ENCODE data around the gene PPP1R14C. TPM values are rescaled to one million over a fixed set of nuclear protein-coding genes. Genes with fewer than 3 reads are reported as not detected.

Gene PPP1R14C
- total and polyA plus RNA-seq, 2 donors, result 0.42 to 1.9 TPM

DNA sequence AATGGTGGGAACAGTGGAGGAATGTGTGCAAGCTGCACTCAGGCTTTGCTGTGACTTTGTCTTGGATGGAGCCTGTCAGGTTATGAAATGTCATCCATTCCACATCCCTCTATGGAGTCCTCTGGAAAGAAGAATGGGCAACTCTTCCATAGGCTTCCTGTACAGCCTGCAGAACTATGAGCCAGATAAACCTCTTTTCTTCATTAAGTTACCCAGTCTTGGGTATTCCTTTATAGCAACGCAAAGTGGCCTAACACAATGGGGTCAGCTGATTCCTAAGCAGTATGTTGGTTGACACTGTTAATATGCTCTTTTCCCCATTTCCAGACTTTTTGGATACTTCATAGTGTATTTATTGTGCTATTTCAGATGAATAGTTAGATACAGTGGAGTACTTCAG, 150.2 kb downstream of the PPP1R14C start:
- Histone ChIP-seq H3K27ac (ENCODE audit: low read depth in 1 of 2, low read length in 1 of 2) (no peak overlapping the region), H3K36me3 (ENCODE audit: control insufficient read depth in 2 of 2, insufficient read depth in 2 of 2, low read length in 1 of 2) (no peaks in the 10 kb centered on the region), H3K4me1 (ENCODE audit: control insufficient read depth in 2 of 2, insufficient read depth in 2 of 2, low read length in 2 of 2) (no peaks in the 10 kb centered on the region), H3K27me3 (ENCODE audit: control insufficient read depth in 2 of 2, insufficient read depth in 1 of 2, low read length in 1 of 2) (no peaks in the 10 kb centered on the region), H3K9me3 (ENCODE audit: control insufficient read depth in 2 of 2, insufficient read depth in 1 of 2, low read length in 1 of 2) (peaks cover 0 to 12% of the 10 kb centered on the region in 2 donors), H3K4me3 (ENCODE audit: low read length in 2 of 2) (no peak overlapping the region)
- 99% methylated on average over 1 of the region's 1 CpG for WGBS
- no peak for DNase-seq (ENCODE audit: low read depth in 6 of 9, low spot score in 9 of 9)

GRCh38 chr6:150293423-150294173, 150.8 kb downstream of the PPP1R14C start:
- peaks cover 0 to 12% of the 10 kb centered on the region in 2 donors for H3K9me3 ChIP-seq (ENCODE audit: control insufficient read depth in 2 of 2, insufficient read depth in 1 of 2, low read length in 1 of 2)
- H3K36me3 ChIP-seq (ENCODE audit: control insufficient read depth in 2 of 2, insufficient read depth in 2 of 2, low read length in 1 of 2), result no peaks in the 10 kb centered on the region
- H3K4me1 ChIP-seq (ENCODE audit: control insufficient read depth in 2 of 2, insufficient read depth in 2 of 2, low read length in 2 of 2), result no peaks in the 10 kb centered on the region
- H3K4me3 ChIP-seq (ENCODE audit: low read length in 2 of 2), result no peak overlapping the region
- no peaks in the 10 kb centered on the region for H3K27me3 ChIP-seq (ENCODE audit: control insufficient read depth in 2 of 2, insufficient read depth in 1 of 2, low read length in 1 of 2)
- 27% methylated on average over 2 of the region's 2 CpGs for WGBS
- DNase-seq (ENCODE audit: low read depth in 6 of 9, low spot score in 9 of 9), result no peak
- no peak overlapping the region for H3K27ac ChIP-seq (ENCODE audit: low read depth in 1 of 2, low read length in 1 of 2)

- 98% methylated on average over 2 of the region's 2 CpGs for WGBS
- Histone ChIP-seq H3K4me1 (ENCODE audit: control insufficient read depth in 2 of 2, insufficient read depth in 2 of 2, low read length in 2 of 2) (no peaks in the 10 kb centered on the region), H3K36me3 (ENCODE audit: control insufficient read depth in 2 of 2, insufficient read depth in 2 of 2, low read length in 1 of 2) (no peaks in the 10 kb centered on the region), H3K27ac (ENCODE audit: low read depth in 1 of 2, low read length in 1 of 2) (no peak overlapping the region), H3K4me3 (ENCODE audit: low read length in 2 of 2) (no peak overlapping the region), H3K27me3 (ENCODE audit: control insufficient read depth in 2 of 2, insufficient read depth in 1 of 2, low read length in 1 of 2) (peaks cover 0 to 2% of the 10 kb centered on the region in 2 donors), H3K9me3 (ENCODE audit: control insufficient read depth in 2 of 2, insufficient read depth in 1 of 2, low read length in 1 of 2) (peaks cover 0 to 12% of the 10 kb centered on the region in 2 donors)
- no peak for DNase-seq (ENCODE audit: low read depth in 6 of 9, low spot score in 9 of 9)
Measured at GRCh38 chr6:150296890-150297289, 154.0 kb downstream of the PPP1R14C start.

GRCh38 chr6:150297327-150298029, 154.6 kb downstream of the PPP1R14C start:
- Histone ChIP-seq H3K4me1 (ENCODE audit: control insufficient read depth in 2 of 2, insufficient read depth in 2 of 2, low read length in 2 of 2) (no peaks in the 10 kb centered on the region), H3K4me3 (ENCODE audit: low read length in 2 of 2) (no peak overlapping the region), H3K9me3 (ENCODE audit: control insufficient read depth in 2 of 2, insufficient read depth in 1 of 2, low read length in 1 of 2) (peaks cover 0 to 12% of the 10 kb centered on the region in 2 donors), H3K36me3 (ENCODE audit: control insufficient read depth in 2 of 2, insufficient read depth in 2 of 2, low read length in 1 of 2) (no peaks in the 10 kb centered on the region), H3K27me3 (ENCODE audit: control insufficient read depth in 2 of 2, insufficient read depth in 1 of 2, low read length in 1 of 2) (peaks cover 0 to 3% of the 10 kb centered on the region in 2 donors), H3K27ac (ENCODE audit: low read depth in 1 of 2, low read length in 1 of 2) (no peak overlapping the region)
- WGBS, result 96% methylated on average over 3 of the region's 3 CpGs
- no peak for DNase-seq (ENCODE audit: low read depth in 6 of 9, low spot score in 9 of 9)

DNA sequence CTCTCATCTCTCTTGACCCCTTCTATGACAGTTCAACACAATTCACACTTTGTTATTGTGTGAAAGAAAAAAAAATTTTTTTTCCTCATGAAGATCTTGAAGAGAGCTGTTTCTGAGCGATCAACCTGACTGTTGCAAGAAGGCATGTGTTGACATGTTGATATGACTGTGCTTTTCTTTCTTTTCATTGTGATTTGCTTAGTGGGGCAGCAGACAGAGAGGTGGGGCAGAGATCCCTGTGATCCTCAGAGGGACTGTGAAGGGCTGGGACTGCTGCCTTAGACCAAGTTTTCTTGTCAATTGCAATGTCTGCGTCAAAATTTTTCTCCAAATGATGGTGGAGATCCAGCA, 155.2 kb downstream of the PPP1R14C start:
- DNase-seq (ENCODE audit: low read depth in 6 of 9, low spot score in 9 of 9), result no peak
- peaks cover 0 to 6% of the 10 kb centered on the region in 2 donors for H3K27me3 ChIP-seq (ENCODE audit: control insufficient read depth in 2 of 2, insufficient read depth in 1 of 2, low read length in 1 of 2)
- H3K4me3 ChIP-seq (ENCODE audit: low read length in 2 of 2), result no peak overlapping the region
- H3K9me3 ChIP-seq (ENCODE audit: control insufficient read depth in 2 of 2, insufficient read depth in 1 of 2, low read length in 1 of 2), result peaks cover 0 to 12% of the 10 kb centered on the region in 2 donors
- 93% methylated on average over 2 of the region's 2 CpGs for WGBS
- H3K36me3 ChIP-seq (ENCODE audit: control insufficient read depth in 2 of 2, insufficient read depth in 2 of 2, low read length in 1 of 2), result no peaks in the 10 kb centered on the region
- no peaks in the 10 kb centered on the region for H3K4me1 ChIP-seq (ENCODE audit: control insufficient read depth in 2 of 2, insufficient read depth in 2 of 2, low read length in 2 of 2)
- no peak overlapping the region for H3K27ac ChIP-seq (ENCODE audit: low read depth in 1 of 2, low read length in 1 of 2)

DNA sequence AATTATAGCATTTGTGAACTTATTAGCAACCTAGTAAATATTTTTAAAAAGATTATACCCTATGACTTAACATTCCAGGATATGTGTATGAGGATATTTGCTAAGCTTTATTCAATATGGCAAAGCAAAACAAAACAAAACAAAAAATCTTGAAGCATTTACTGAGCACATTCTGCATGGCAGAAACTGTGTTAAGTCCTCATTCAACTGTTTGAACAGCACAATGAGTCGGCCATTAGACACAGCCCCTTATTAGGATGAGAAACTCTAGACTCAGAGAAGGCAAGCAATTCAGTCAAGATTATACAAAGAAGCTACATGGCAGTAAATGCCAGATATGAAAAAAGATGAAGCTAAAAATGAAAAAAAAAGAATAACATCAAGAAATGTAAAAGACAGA, 155.8 kb downstream of the PPP1R14C start:
- DNase-seq (ENCODE audit: low read depth in 6 of 9, low spot score in 9 of 9), result no peak
- WGBS, result 96% methylated on average over 1 of the region's 1 CpG

More for the DNA sequence above, 155.8 kb downstream of the PPP1R14C start:
- peaks cover 0 to 8% of the 10 kb centered on the region in 2 donors for H3K27me3 ChIP-seq (ENCODE audit: control insufficient read depth in 2 of 2, insufficient read depth in 1 of 2, low read length in 1 of 2)
- H3K4me3 ChIP-seq (ENCODE audit: low read length in 2 of 2), result no peak overlapping the region
- H3K4me1 ChIP-seq (ENCODE audit: control insufficient read depth in 2 of 2, insufficient read depth in 2 of 2, low read length in 2 of 2), result no peaks in the 10 kb centered on the region
- H3K27ac ChIP-seq (ENCODE audit: low read depth in 1 of 2, low read length in 1 of 2), result no peak overlapping the region
- peaks cover 0 to 12% of the 10 kb centered on the region in 2 donors for H3K9me3 ChIP-seq (ENCODE audit: control insufficient read depth in 2 of 2, insufficient read depth in 1 of 2, low read length in 1 of 2)
- no peaks in the 10 kb centered on the region for H3K36me3 ChIP-seq (ENCODE audit: control insufficient read depth in 2 of 2, insufficient read depth in 2 of 2, low read length in 1 of 2)

Other genes starting within 250 kb of the PPP1R14C start
- gene RAET1E, start 244.9 kb upstream of the PPP1R14C start, total RNA-seq, result 0.05 TPM
- 0.59 TPM for gene RAET1E, start 244.9 kb upstream of the PPP1R14C start, polyA plus RNA-seq
- gene RAET1G, start 219.9 kb upstream of the PPP1R14C start, total RNA-seq, result not detected
- 0.64 TPM for gene RAET1G, start 219.9 kb upstream of the PPP1R14C start, polyA plus RNA-seq
- gene ULBP2, start 201.0 kb upstream of the PPP1R14C start, total RNA-seq, result 0.66 TPM
- 2.3 TPM for gene ULBP2, start 201.0 kb upstream of the PPP1R14C start, polyA plus RNA-seq
- 0.19 TPM for gene ULBP1, start 179.1 kb upstream of the PPP1R14C start, total RNA-seq
- gene ULBP1, start 179.1 kb upstream of the PPP1R14C start, polyA plus RNA-seq, result 0.68 TPM
- gene RAET1L, start 117.5 kb upstream of the PPP1R14C start, total RNA-seq, result 0.28 TPM
- gene RAET1L, start 117.5 kb upstream of the PPP1R14C start, polyA plus RNA-seq, result 3.1 TPM
- 1.1 TPM for gene ULBP3, start 73.9 kb upstream of the PPP1R14C start, total RNA-seq
- gene ULBP3, start 73.9 kb upstream of the PPP1R14C start, polyA plus RNA-seq, result 0.48 TPM
- gene IYD, start 226.0 kb downstream of the PPP1R14C start, total RNA-seq, result not detected
- gene IYD, start 226.0 kb downstream of the PPP1R14C start, polyA plus RNA-seq, result 0.02 TPM